Measurements from ENCODE around the gene EGFL7.

DNA sequence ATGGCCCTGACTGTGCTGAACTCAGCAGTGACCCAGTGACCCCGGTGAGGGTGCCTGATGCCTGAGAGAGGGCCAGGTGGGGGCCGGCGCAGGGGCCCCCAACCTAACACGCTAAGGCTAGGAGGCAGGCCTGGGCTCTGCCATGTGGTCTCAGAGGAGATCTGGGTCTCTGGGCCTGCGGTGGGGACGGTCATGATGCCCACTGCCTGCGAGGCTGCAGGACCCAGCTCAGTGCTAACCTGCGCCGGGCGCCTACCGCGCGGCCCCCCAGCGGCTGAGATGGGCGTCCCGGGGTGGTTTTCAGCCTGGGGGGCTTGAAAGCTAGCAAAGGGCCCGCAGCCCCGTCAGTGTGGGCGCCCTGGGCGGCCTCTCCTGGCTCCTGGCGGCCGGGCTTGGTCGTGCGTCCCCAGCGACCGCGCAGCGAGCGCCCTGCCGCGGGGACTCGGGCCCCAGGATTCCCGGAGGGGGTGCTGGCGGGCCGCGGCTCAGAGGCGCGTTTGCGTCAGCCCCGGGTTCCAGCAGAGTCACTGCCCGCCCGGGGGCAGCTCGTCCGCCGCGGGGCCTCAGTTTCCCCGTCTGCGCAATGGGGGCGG, 2.5 kb downstream of the EGFL7 start:
- TF ChIP-seq CTCF (IDR thresholded peaks at IDR 0.05 in 8 of 11, conservative IDR thresholded peaks at IDR 0.05 in 3 of 11) (peak in 6 of 11 experiments; percentile 10 to 46 (median 30)), POLR2AphosphoS5 (IDR thresholded peaks at IDR 0.05) (peak in 2 of 3 donors; percentile 55 to 68), POLR2A (IDR thresholded peaks at IDR 0.05) (no peak)
